PC-3 (cell line): ENCODE data around the gene CCDC116.

Experiments
- CTCF ChIP-seq: fragments of 300-600 bp; sonication (generic); conservative IDR thresholded peaks from 2 replicates; pipeline ENCODE4 v1.5.1; 2017; ENCODE audit warnings: antibody characterized with exemption, low read depth, mild to moderate bottlenecking, low read length
- EZH2 ChIP-seq: fragments of 300-600 bp; sonication (generic); IDR thresholded peaks from one replicate; pipeline ENCODE4 v1.6.1; 2017; ENCODE audit warnings: antibody characterized with exemption, mild to moderate bottlenecking, low read length; ENCODE audit not compliant: unreplicated experiment
- EZH2phosphoT487 ChIP-seq: fragments of 300-600 bp; sonication (generic); IDR thresholded peaks from 2 replicates; pipeline ENCODE4 v1.6.1; 2018; ENCODE audit warnings: mild to moderate bottlenecking, antibody characterized with exemption, low read length, borderline replicate concordance

GRCh38 chr22:21650280-21650679 lies 17.7 kb downstream of the CCDC116 start:
- TF ChIP-seq CTCF = no peak
- TF ChIP-seq EZH2 = no peak
- TF ChIP-seq EZH2phosphoT487 = no peak
